Caco-2 (cell line): ENCODE results near the gene PRDM5. TPM values are rescaled to one million over a fixed set of nuclear protein-coding genes. Genes with fewer than 3 reads are reported as not detected.

Source experiments
- BruUV-seq: library from RNA; stranded (reverse); fragments of 400-500 nt; replicated peaks from 2 replicates; lab custom pipeline; 2021; lab: Mats Ljungman, UMichigan
- CTCF ChIA-PET: fragments of 300-600 bp; sonication (Branson Sonifier 250); formaldehyde crosslinking; loops from one replicate; lab custom pipeline; 2022; ENCODE audit warnings: antibody characterized with exemption; lab: Charles Lee
- POLR2A ChIA-PET: fragments of 300-600 bp; sonication (Branson Sonifier 250); formaldehyde crosslinking; loops from one replicate; lab custom pipeline; 2022; ENCODE audit warnings: antibody characterized with exemption; lab: Charles Lee
- DNase-seq, 2 experiments: peaks; one replicate each; pipeline versions ENCODE4 v3.0.0 to v3.0.0-alpha.2; 2020 to 2022
- H3K27me3 ChIP-seq: replicated peaks from 2 replicates; pipeline ENCODE4 v1.6.0; 2011; ENCODE audit warnings: low read length; ENCODE audit not compliant: control insufficient read depth, insufficient read depth
- H3K36me3 ChIP-seq: 2 replicates; pipeline ENCODE4 v1.5.1; 2011; ENCODE audit warnings: low read length; ENCODE audit not compliant: control insufficient read depth, insufficient read depth
- H3K4me1 ChIP-seq: fragments of 250-450 bp; sonication (Bioruptor Pico); 2 replicates; pipeline ENCODE4 v1.5.1; 2020; ENCODE audit warnings: mild to moderate bottlenecking
- H3K4me3 ChIP-seq: 2 replicates; pipeline ENCODE4 v1.5.1; 2011; ENCODE audit warnings: low read depth, mild to moderate bottlenecking, control low read depth, low read length
- H3K9me3 ChIP-seq: fragments of 250-450 bp; sonication (Bioruptor Pico); 2 replicates; pipeline ENCODE4 v1.5.1; 2020; ENCODE audit warnings: mild to moderate bottlenecking, moderate library complexity
- H3K27ac Mint-ChIP-seq: one replicate; pipeline ENCODE4 v1.8.0; 2022; ENCODE audit warnings: mixed read lengths; ENCODE audit not compliant: unreplicated experiment
- H3K27me3 Mint-ChIP-seq: one replicate; pipeline ENCODE4 v1.8.0; 2022; ENCODE audit warnings: mixed read lengths; ENCODE audit not compliant: insufficient read depth, unreplicated experiment
- H3K36me3 Mint-ChIP-seq: one replicate; pipeline ENCODE4 v1.8.0; 2022; ENCODE audit warnings: mild to moderate bottlenecking, mixed read lengths; ENCODE audit not compliant: insufficient read depth, unreplicated experiment
- H3K4me1 Mint-ChIP-seq: one replicate; pipeline ENCODE4 v1.8.0; 2022; ENCODE audit warnings: low read depth, mixed read lengths; ENCODE audit not compliant: unreplicated experiment
- H3K4me3 Mint-ChIP-seq: one replicate; pipeline ENCODE4 v1.8.0; 2022; ENCODE audit warnings: mild to moderate bottlenecking, moderate library complexity, mixed read lengths; ENCODE audit not compliant: unreplicated experiment
- H3K9me3 Mint-ChIP-seq: one replicate; pipeline ENCODE4 v1.8.0; 2022; ENCODE audit warnings: mixed read lengths; ENCODE audit not compliant: unreplicated experiment
- intact Hi-C: fragments of 100-400 bp; cut with micrococcal nuclease; formaldehyde crosslinking; loops from one replicate; pipeline ENCODE4 v1.10.0; 2022; ENCODE audit not compliant: unreplicated experiment
- total RNA-seq: library from RNA; stranded (reverse); gene quantifications from 2 replicates; pipeline ENCODE4 v1.2.3, GENCODE V29; 2022
- TF ChIP-seq, protein P1 (sequence below), 2 experiments: fragments of 200-600 bp in 1 of 2; IDR thresholded peaks; 1 replicate in 1 of 2; 2 replicates in 1 of 2; pipeline versions ENCODE4 v1.5.1 to v1.8.0; 2011 to 2022; ENCODE audit warnings: antibody characterized with exemption in 1 of 2, control low read depth in 1 of 2, inconsistent platforms in 1 of 2, low read depth in 1 of 2, low read length in 1 of 2, mild to moderate bottlenecking in 1 of 2, moderate library complexity in 1 of 2; ENCODE audit not compliant: insufficient read depth in 1 of 2, severe bottlenecking in 1 of 2, unreplicated experiment in 1 of 2

The PRDM5 gene
- total RNA-seq, 1 experiment from 2014 or later, result 14.3 TPM

DNA sequence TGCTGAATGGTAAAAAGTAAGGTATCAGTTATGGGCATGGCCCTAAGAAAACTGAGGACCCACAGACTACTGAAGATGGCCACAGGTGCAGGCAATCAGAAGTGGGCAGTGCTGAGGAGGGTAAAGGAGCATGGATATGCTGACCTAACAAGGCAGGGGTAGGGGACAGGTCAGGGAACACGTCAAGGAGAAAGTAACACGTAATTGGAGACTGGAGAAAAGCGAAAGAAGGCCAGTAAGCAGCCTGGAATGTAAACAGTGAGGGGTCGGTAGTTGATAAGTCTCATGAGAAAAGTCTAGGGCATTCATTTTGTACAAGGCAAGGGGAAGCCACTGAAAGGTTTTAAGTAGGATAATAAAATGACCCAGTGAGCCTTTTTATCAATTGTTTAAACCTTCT is 153.3 kb downstream of the PRDM5 start:
- DNase-seq, result no peak
- BruUV-seq, result no TSS peak
- no peaks in the 10 kb centered on the region for H3K36me3 ChIP-seq
- no peak overlapping the region for H3K4me3 ChIP-seq
- H3K27me3 ChIP-seq, result no peaks in the 10 kb centered on the region
- Mint-ChIP-seq H3K27ac (no peak overlapping the region), H3K36me3 (no peaks in the 10 kb centered on the region), H3K9me3 (peaks cover 9% of the 10 kb centered on the region), H3K27me3 (no peaks in the 10 kb centered on the region), H3K4me1 (peaks cover 6% of the 10 kb centered on the region), H3K4me3 (no peak overlapping the region)
- POLR2A ChIA-PET, result no interaction called here
- CTCF ChIA-PET, result no interaction called here
- H3K4me1 ChIP-seq, result no peaks in the 10 kb centered on the region
- TF ChIP-seq, protein P1, sequence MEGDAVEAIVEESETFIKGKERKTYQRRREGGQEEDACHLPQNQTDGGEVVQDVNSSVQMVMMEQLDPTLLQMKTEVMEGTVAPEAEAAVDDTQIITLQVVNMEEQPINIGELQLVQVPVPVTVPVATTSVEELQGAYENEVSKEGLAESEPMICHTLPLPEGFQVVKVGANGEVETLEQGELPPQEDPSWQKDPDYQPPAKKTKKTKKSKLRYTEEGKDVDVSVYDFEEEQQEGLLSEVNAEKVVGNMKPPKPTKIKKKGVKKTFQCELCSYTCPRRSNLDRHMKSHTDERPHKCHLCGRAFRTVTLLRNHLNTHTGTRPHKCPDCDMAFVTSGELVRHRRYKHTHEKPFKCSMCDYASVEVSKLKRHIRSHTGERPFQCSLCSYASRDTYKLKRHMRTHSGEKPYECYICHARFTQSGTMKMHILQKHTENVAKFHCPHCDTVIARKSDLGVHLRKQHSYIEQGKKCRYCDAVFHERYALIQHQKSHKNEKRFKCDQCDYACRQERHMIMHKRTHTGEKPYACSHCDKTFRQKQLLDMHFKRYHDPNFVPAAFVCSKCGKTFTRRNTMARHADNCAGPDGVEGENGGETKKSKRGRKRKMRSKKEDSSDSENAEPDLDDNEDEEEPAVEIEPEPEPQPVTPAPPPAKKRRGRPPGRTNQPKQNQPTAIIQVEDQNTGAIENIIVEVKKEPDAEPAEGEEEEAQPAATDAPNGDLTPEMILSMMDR (IDR thresholded peaks at IDR 0.05; ENCODE audit: insufficient read depth in 1 of 2, low read depth in 1 of 2, low read length in 1 of 2, severe bottlenecking in 1 of 2, unreplicated experiment in 1 of 2), result no peak
- intact Hi-C loops, result no loop called here
- no peaks in the 10 kb centered on the region for H3K9me3 ChIP-seq

DNA sequence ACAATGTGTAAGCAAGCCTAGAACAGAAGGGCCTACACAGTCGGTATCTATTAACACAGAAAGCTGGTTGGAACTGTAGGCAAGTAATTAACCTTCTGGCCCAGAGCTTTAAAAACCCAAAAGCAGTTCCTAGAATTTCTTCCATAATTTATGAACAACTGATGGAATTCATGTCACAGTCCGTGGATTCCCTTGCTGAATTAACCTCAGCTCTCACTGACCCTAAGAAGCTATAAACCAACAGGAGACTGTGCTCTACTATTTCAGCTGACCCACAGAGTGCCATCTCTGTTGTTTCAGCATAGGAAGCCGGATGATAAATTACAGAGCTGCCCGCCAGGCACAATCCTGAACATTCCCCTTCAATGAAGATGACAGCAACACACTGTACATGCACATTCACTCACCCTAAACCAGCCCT is 157.3 kb downstream of the PRDM5 start:
- no peak for DNase-seq
- Mint-ChIP-seq H3K27ac (no peak overlapping the region), H3K4me1 (peaks cover 6% of the 10 kb centered on the region), H3K9me3 (peaks cover 9% of the 10 kb centered on the region), H3K27me3 (no peaks in the 10 kb centered on the region), H3K36me3 (no peaks in the 10 kb centered on the region), H3K4me3 (no peak overlapping the region)
- H3K4me3 ChIP-seq, result no peak overlapping the region
- no peaks in the 10 kb centered on the region for H3K27me3 ChIP-seq
- ChIA-PET CTCF (no interaction called here), POLR2A (no interaction called here)
- no peaks in the 10 kb centered on the region for H3K9me3 ChIP-seq
- no peaks in the 10 kb centered on the region for H3K4me1 ChIP-seq
- BruUV-seq, result no TSS peak
- TF ChIP-seq, protein P1 (IDR thresholded peaks at IDR 0.05; ENCODE audit: insufficient read depth in 1 of 2, low read depth in 1 of 2, low read length in 1 of 2, severe bottlenecking in 1 of 2, unreplicated experiment in 1 of 2), result no peak
- no peaks in the 10 kb centered on the region for H3K36me3 ChIP-seq
- intact Hi-C loops, result no loop called here

DNA sequence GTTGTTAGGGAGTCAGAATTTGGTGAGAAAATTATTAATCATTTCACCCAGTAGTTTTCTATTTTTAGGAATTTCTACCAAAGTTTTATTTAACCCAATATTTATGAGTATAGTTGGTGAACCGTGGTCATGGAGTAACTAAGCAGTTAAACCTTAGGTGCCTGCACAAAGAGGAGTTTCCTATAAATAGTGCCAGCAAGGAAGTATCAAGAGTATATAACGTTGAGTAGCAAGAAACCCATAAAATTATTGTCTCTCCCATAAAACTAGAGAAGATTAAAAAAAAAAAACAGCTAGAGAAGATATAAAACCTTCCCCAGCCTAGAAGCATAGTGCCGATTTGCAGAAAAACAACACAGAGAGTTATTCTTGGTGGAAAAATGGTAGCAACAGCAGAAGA is 158.9 kb downstream of the PRDM5 start:
- Histone ChIP-seq H3K4me3 (no peak overlapping the region), H3K27me3 (no peaks in the 10 kb centered on the region), H3K4me1 (no peaks in the 10 kb centered on the region), H3K36me3 (no peaks in the 10 kb centered on the region), H3K9me3 (no peaks in the 10 kb centered on the region)
- Mint-ChIP-seq H3K36me3 (no peaks in the 10 kb centered on the region), H3K4me1 (no peaks in the 10 kb centered on the region), H3K27me3 (no peaks in the 10 kb centered on the region), H3K4me3 (no peak overlapping the region), H3K9me3 (peaks cover 9% of the 10 kb centered on the region), H3K27ac (no peak overlapping the region)
- BruUV-seq, result no TSS peak
- intact Hi-C loops, result no loop called here
- ChIA-PET CTCF (no interaction called here), POLR2A (no interaction called here)
- TF ChIP-seq, protein P1 (IDR thresholded peaks at IDR 0.05; ENCODE audit: insufficient read depth in 1 of 2, low read depth in 1 of 2, low read length in 1 of 2, severe bottlenecking in 1 of 2, unreplicated experiment in 1 of 2), result no peak
- DNase-seq, result no peak
